Hematopoietic multipotent progenitor cell treated with erythropoietin and hydrocortisone succinate and interleukin-3 and kit ligand, for 6 days (in vitro differentiated cells): ENCODE measurements around the gene ZDHHC1.

Experiments
- DNase-seq: peaks from one replicate; pipeline ENCODE4 v3.0.0-alpha.2; 2015

The ZDHHC1 gene

DNA sequence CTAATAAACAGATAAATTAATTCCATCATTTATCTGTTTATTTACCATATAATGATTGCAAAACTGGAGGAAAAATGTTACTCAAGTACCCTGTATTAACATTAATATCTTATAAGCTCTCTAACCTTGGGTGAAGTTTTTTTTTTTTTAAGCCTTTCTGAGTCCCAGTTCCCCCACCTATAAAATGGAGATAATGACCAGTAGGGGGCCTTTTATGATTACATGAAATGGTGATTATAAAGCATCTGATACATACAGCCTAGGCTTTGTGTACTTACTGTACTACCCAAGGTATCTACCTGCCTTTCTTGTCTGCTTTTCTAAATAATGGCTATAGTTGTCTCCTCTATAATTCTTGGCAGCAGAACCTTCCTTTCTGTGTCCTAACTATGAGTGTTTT, 67.1 kb downstream of the ZDHHC1 start:
- DNase-seq = peak; percentile 87

DNA sequence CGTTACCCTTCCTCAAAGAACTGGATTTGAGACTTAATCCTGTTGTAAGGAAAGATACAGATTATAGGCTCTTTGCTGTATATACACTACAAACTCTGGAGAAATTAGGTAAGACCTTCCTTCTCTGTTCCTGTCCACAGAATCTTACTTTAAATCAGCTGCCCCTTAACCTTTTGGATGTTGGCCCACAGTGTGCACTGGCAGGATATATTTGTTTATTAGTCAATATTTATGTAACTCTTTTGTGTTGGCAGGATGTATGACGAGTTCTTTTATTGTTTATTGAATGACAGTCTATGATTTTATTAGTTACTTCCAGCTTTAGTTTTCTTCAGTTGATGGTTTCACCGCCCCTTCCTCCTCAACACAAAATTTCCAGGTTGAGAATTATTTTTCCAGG, 69.9 kb downstream of the ZDHHC1 start:
- no peak for DNase-seq

DNA sequence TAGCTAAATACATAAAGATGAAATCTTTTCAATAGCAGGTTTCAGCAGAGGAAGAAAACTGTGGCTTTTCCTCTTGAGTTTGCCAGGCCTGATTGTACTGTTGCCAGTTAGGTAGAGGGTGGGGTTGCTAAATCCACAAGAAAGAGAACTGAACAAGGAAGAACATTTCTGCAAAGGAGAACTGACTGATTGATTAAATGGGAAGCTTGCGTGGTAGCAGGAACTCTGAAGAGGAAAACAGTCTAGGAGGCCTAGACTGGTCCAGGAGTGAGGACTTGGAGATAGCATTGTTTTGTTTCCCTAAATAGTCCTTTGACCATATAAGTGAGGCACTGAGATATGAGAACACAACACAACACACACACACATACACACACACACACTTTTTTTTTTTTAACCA, 70.9 kb downstream of the ZDHHC1 start:
- no peak for DNase-seq
